Activated CD4-positive, alpha-beta T cell treated with anti-CD3 and anti-CD28 coated beads, Interleukin-2, amount 50 U/mL, for 4 hours (primary cell): Measurements from ENCODE around the gene NR2E1.

ENCODE experiments used
- DNase-seq, 2 experiments: peaks; one replicate each; pipeline ENCODE4 v3.0.0-alpha.2; 2020

Gene NR2E1

GRCh38 chr6:108222504-108222903, 56.7 kb downstream of the NR2E1 start:
- no peak for DNase-seq

- DNase-seq = no peak
Measured at GRCh38 chr6:108227290-108227689, 61.5 kb downstream of the NR2E1 start.

- no peak for DNase-seq
Measured at GRCh38 chr6:108228416-108228815, 62.6 kb downstream of the NR2E1 start.

- DNase-seq = no peak
Measured at GRCh38 chr6:108235127-108235526, 69.3 kb downstream of the NR2E1 start.

- no peak for DNase-seq
Measured at GRCh38 chr6:108236791-108237190, 71.0 kb downstream of the NR2E1 start.

GRCh38 chr6:108238322-108238721, 72.5 kb downstream of the NR2E1 start:
- DNase-seq = no peak
